HEK293 (cell line): ENCODE measurements around the gene ZNF329.

Source experiments
- CTCF ChIA-PET: fragments of 350-600 bp; formaldehyde crosslinking; extraction: SDS; loops from one replicate; lab custom pipeline; 2021; ENCODE audit warnings: antibody characterized with exemption; lab: Yijun Ruan, JAX
- POLR2A ChIA-PET: fragments of 300-600 bp; formaldehyde crosslinking; extraction: SDS; loops from one replicate; lab custom pipeline; 2020; ENCODE audit warnings: antibody characterized with exemption, inconsistent platforms; lab: Yijun Ruan, JAX
- H3K27ac ChIP-seq: fragments of 200-500 bp; sonication (Bioruptor generic); 2 replicates; pipeline ENCODE4 v1.5.1; 2014; ENCODE audit warnings: low read depth, low read length, control low read depth, inconsistent platforms; ENCODE audit errors: extremely low read depth
- H3K36me3 ChIP-seq, 2 experiments: fragments of 200-500 bp in 1 of 2; sonication (Bioruptor generic) in 1 of 2; 1 replicate in 1 of 2; 2 replicates in 1 of 2; pipeline ENCODE4 v1.5.1; 2014 to 2017; ENCODE audit warnings: inconsistent platforms in 2 of 2, low read length in 2 of 2; ENCODE audit not compliant: control insufficient read depth in 2 of 2, insufficient read depth in 1 of 2
- H3K4me1 ChIP-seq: fragments of 200-500 bp; sonication (Bioruptor generic); 2 replicates; pipeline ENCODE4 v1.5.1; 2014; ENCODE audit warnings: mild to moderate bottlenecking, low read length, inconsistent platforms; ENCODE audit not compliant: control insufficient read depth, insufficient read depth
- H3K4me3 ChIP-seq: 2 replicates; pipeline ENCODE4 v1.5.1; 2011; ENCODE audit warnings: low read depth, mild to moderate bottlenecking, control low read depth, low read length, moderate library complexity
- H3K9me3 ChIP-seq: fragments of 200-500 bp; sonication (Bioruptor generic); 2 replicates; pipeline ENCODE4 v1.5.1; 2014; ENCODE audit warnings: low read depth, low read length, inconsistent platforms; ENCODE audit not compliant: control insufficient read depth, insufficient read depth
- GLI4 ChIP-seq: fragments of 450-650 bp; formaldehyde crosslinking; IDR thresholded peaks from 2 replicates; pipeline ENCODE4 v1.5.1; 2016; ENCODE audit warnings: missing biosample characterization, missing genetic modification characterization
- HOXA7 ChIP-seq: sonication (generic); formaldehyde crosslinking; IDR thresholded peaks from 2 replicates; pipeline ENCODE4 v1.8.1; 2022; ENCODE audit warnings: missing genetic modification reagents, borderline replicate concordance
- KLF8 ChIP-seq: fragments of 450-650 bp; formaldehyde crosslinking; IDR thresholded peaks from 2 replicates; pipeline ENCODE4 v1.5.1; 2016; ENCODE audit warnings: missing biosample characterization, missing genetic modification characterization
- MEIS1 ChIP-seq: sonication (generic); formaldehyde crosslinking; IDR thresholded peaks from 2 replicates; pipeline ENCODE4 v1.8.1; 2022; ENCODE audit warnings: missing genetic modification reagents, mild to moderate bottlenecking, borderline replicate concordance
- PRDM1 ChIP-seq: fragments of 450-650 bp; formaldehyde crosslinking; IDR thresholded peaks from 2 replicates; pipeline ENCODE4; 2016; ENCODE audit warnings: missing biosample characterization, missing genetic modification characterization
- SETDB1 ChIP-seq: IDR thresholded peaks from one replicate; pipeline ENCODE4 v1.6.1; 2017; ENCODE audit warnings: mild to moderate bottlenecking, low read length, moderate library complexity, mixed read lengths; ENCODE audit not compliant: insufficient read length
- ZBTB1 ChIP-seq: fragments of 450-650 bp; formaldehyde crosslinking; IDR thresholded peaks from 2 replicates; pipeline ENCODE4 v1.5.1; 2016; ENCODE audit warnings: missing biosample characterization, missing genetic modification characterization
- ZBTB7A ChIP-seq: fragments of 450-650 bp; formaldehyde crosslinking; IDR thresholded peaks from 2 replicates; pipeline ENCODE4 v1.5.1; 2016; ENCODE audit warnings: low read depth, missing biosample characterization, missing genetic modification characterization
- ZEB2 ChIP-seq: fragments of 450-650 bp; formaldehyde crosslinking; IDR thresholded peaks from 2 replicates; pipeline ENCODE4 v1.5.1; 2016; ENCODE audit warnings: missing biosample characterization, missing genetic modification characterization
- ZNF2 ChIP-seq: fragments of 450-650 bp; formaldehyde crosslinking; IDR thresholded peaks from 2 replicates; pipeline ENCODE4 v1.5.1; 2016; ENCODE audit warnings: missing biosample characterization, missing genetic modification characterization
- ZNF274 ChIP-seq, 2 experiments: fragments of 200-500 bp in 1 of 2; fragments of 450-650 bp in 1 of 2; sonication (Bioruptor generic) in 1 of 2; formaldehyde crosslinking in 1 of 2; IDR thresholded peaks; 2 replicates each; pipeline versions ENCODE4 v1.5.1 to v1.6.1; 2014 to 2016; ENCODE audit warnings: borderline replicate concordance in 1 of 2, inconsistent platforms in 1 of 2, low read length in 1 of 2, missing biosample characterization in 1 of 2, missing genetic modification characterization in 1 of 2
- ZNF335 ChIP-seq: fragments of 450-650 bp; formaldehyde crosslinking; conservative IDR thresholded peaks from 2 replicates; pipeline ENCODE4 v1.5.1; 2016; ENCODE audit warnings: missing biosample characterization, missing genetic modification characterization
- ZNF473 ChIP-seq: fragments of 450-650 bp; formaldehyde crosslinking; IDR thresholded peaks from 2 replicates; pipeline ENCODE4 v1.5.1; 2017; ENCODE audit warnings: missing biosample characterization, missing genetic modification characterization
- ZNF530 ChIP-seq: fragments of 450-650 bp; formaldehyde crosslinking; IDR thresholded peaks from 2 replicates; pipeline ENCODE4 v1.5.1; 2016; ENCODE audit warnings: low read depth, missing biosample characterization, missing genetic modification characterization
- ZNF561 ChIP-seq: fragments of 450-650 bp; IDR thresholded peaks from 2 replicates; pipeline ENCODE4 v1.5.1; 2018; ENCODE audit warnings: missing biosample characterization, missing genetic modification characterization, borderline replicate concordance
- ZNF701 ChIP-seq: fragments of 450-650 bp; formaldehyde crosslinking; IDR thresholded peaks from 2 replicates; pipeline ENCODE4 v1.5.1; 2016; ENCODE audit warnings: missing biosample characterization, missing genetic modification characterization
- TF ChIP-seq, protein P1 (sequence below): fragments of 450-650 bp; formaldehyde crosslinking; IDR thresholded peaks from 2 replicates; pipeline ENCODE4 v1.5.1; 2016; ENCODE audit warnings: missing biosample characterization, missing genetic modification characterization
- TF ChIP-seq, protein P2 (sequence below): fragments of 450-650 bp; formaldehyde crosslinking; IDR thresholded peaks from 2 replicates; pipeline ENCODE4 v1.5.1; 2016; ENCODE audit warnings: missing biosample characterization, missing genetic modification characterization
- TF ChIP-seq, protein P3 (sequence below): fragments of 450-650 bp; formaldehyde crosslinking; IDR thresholded peaks from 2 replicates; pipeline ENCODE4 v1.5.1; 2016; ENCODE audit warnings: missing biosample characterization, missing genetic modification characterization, borderline replicate concordance
- TF ChIP-seq, protein P4 (sequence below): fragments of 450-650 bp; formaldehyde crosslinking; IDR thresholded peaks from 2 replicates; pipeline ENCODE4; 2016; ENCODE audit warnings: missing biosample characterization, missing genetic modification characterization

ZNF329 gene

DNA sequence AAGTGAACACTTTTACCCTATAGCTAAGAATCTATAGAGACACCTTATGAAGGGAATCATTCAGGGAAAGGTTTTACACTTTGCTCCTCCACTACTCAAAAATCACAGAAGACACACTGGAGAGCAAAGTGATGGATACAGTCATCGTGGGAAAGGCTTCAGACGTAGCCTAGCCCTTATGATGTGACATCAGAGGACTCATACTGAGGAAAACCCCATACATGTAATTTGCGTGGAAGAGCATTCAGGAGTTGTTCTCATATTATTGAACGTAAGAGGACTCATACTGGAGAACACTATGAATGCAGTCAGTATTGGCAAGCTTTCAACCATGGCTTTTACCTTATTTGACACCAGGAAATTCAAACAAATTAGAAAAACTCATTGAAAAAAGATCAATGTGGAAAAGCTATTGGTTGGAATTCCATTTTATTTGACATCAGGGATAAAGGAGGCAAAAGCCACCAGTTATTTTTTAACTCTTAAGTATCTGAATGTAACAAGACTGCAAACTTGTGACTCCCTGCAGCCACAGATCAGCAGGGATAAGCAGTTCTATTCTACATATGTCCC is 16.2 kb upstream of the ZNF329 start:
- Histone ChIP-seq H3K4me3 (no peak overlapping the region), H3K4me1 (no peaks in the 10 kb centered on the region), H3K36me3 (no peaks in the 10 kb centered on the region), H3K9me3 (peaks cover 4% of the 10 kb centered on the region; the same call in 1 of the 2 replicates), H3K27ac (no peak overlapping the region)
- CTCF ChIA-PET: interaction anchor here (1.2 kb wide), 1 partner anchor 16 kb away, joined by 3 read pairs; the partner anchor contains the start of gene ZNF329
- POLR2A ChIA-PET: no interaction called here
- TF ChIP-seq SETDB1 (peak; percentile 95), ZNF274 (IDR thresholded peaks at IDR 0.05; ENCODE audit: low read length) (no peak; the same call in 1 of the 2 replicates), ZNF274 (tag by site-specific recombination; IDR thresholded peaks at IDR 0.05; ENCODE audit: borderline replicate concordance) (peak; percentile 92)
- TF ChIP-seq, protein P1, sequence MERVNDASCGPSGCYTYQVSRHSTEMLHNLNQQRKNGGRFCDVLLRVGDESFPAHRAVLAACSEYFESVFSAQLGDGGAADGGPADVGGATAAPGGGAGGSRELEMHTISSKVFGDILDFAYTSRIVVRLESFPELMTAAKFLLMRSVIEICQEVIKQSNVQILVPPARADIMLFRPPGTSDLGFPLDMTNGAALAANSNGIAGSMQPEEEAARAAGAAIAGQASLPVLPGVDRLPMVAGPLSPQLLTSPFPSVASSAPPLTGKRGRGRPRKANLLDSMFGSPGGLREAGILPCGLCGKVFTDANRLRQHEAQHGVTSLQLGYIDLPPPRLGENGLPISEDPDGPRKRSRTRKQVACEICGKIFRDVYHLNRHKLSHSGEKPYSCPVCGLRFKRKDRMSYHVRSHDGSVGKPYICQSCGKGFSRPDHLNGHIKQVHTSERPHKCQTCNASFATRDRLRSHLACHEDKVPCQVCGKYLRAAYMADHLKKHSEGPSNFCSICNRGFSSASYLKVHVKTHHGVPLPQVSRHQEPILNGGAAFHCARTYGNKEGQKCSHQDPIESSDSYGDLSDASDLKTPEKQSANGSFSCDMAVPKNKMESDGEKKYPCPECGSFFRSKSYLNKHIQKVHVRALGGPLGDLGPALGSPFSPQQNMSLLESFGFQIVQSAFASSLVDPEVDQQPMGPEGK: no peak

DNA sequence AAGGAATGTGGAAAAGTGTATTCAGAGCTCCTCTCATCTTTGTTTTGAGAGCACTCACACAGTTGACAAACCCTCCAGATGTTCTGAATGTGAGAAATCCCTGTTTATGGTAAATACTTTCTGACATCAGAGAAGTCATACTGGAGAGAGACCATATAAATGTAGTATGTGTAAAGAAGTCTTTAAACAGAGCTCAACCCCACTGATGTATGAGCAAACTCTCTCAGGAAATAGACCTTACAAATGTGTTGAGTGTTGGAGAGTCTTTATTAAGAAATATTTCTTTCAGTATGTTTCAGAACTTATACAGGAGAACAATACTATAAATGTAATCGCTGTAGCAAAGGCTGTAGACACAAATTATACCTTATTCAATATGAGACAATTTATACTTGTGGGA is 15.7 kb upstream of the ZNF329 start:
- ChIA-PET POLR2A (no interaction called here), CTCF (interaction anchor here (0.5 to 1.2 kb wide), 2 partner anchors 16 to 689 kb away, joined by 3 read pairs; partner anchors contain the start of genes ZNF329 and ZNF772)
- TF ChIP-seq ZNF561 (tag by site-specific recombination) (no peak), ZNF335 (tag by site-specific recombination) (no peak), MEIS1 (CRISPR knock-in tag) (no peak), ZNF274 (IDR thresholded peaks at IDR 0.05; ENCODE audit: low read length) (peak; percentile 60), ZNF274 (tag by site-specific recombination; IDR thresholded peaks at IDR 0.05; ENCODE audit: borderline replicate concordance) (no peak), ZNF2 (tag by site-specific recombination) (no peak), KLF8 (no peak), GLI4 (no peak)
- TF ChIP-seq, protein P2, sequence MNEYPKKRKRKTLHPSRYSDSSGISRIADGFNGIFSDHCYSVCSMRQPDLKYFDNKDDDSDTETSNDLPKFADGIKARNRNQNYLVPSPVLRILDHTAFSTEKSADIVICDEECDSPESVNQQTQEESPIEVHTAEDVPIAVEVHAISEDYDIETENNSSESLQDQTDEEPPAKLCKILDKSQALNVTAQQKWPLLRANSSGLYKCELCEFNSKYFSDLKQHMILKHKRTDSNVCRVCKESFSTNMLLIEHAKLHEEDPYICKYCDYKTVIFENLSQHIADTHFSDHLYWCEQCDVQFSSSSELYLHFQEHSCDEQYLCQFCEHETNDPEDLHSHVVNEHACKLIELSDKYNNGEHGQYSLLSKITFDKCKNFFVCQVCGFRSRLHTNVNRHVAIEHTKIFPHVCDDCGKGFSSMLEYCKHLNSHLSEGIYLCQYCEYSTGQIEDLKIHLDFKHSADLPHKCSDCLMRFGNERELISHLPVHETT (tag by site-specific recombination): no peak
- Histone ChIP-seq H3K4me1 (no peaks in the 10 kb centered on the region), H3K4me3 (no peak overlapping the region), H3K36me3 (no peaks in the 10 kb centered on the region), H3K27ac (no peak overlapping the region), H3K9me3 (peaks cover 4% of the 10 kb centered on the region; the same call in 1 of the 2 replicates)

DNA sequence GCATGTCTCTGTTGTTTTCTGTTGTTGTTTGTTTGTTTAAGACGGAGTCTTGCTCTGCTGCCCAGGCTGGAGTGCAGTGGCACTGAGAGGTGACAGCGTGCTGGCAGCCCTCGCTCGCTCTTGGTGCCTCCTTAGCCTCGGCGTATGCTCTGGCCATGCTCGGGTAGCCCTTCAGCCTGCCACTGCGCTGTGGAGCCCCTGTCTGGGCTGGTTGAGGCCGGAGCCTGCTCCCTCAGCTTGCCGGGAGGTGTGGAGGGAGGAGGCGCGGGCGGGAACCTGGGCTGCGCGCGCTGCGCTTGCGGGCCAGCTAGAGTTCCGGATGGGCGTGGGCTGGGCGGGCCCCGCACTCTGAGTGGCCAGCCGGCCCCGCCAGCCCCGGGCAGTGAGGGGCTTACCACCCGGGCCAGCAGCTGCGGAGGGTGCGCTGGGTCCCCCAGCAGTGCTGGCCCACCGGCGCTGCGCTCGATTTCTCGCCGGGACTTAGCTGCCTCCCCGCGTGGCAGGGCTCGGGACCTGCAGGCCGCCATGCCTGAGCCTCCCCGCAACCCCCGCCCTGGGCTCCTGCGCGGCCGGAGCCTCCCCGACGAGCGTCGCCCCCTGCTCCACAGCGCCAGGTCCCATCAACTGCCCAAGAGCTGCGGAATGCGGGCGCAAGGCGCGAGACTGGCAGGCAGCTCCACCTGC is 6.6 kb upstream of the ZNF329 start:
- Histone ChIP-seq H3K9me3 (no peaks in the 10 kb centered on the region; the same call in 1 of the 2 replicates), H3K4me1 (no peaks in the 10 kb centered on the region), H3K4me3 (no peak overlapping the region), H3K36me3 (no peaks in the 10 kb centered on the region), H3K27ac (no peak overlapping the region)
- ChIA-PET CTCF (interaction anchor here (0.6 to 1.7 kb wide), 3 partner anchors 135 to 1054 kb away, joined by 4 to 7 read pairs (median 5); no protein-coding TSS in a partner anchor), POLR2A (no interaction called here)
- TF ChIP-seq ZNF701 (no peak), ZNF473 (tag by site-specific recombination) (no peak), ZBTB7A (no peak), ZEB2 (tag by site-specific recombination) (no peak), ZBTB1 (tag by site-specific recombination) (no peak), PRDM1 (tag by site-specific recombination) (no peak), HOXA7 (no peak), ZNF530 (tag by site-specific recombination) (no peak), KLF8 (no peak)
- TF ChIP-seq, protein P3, sequence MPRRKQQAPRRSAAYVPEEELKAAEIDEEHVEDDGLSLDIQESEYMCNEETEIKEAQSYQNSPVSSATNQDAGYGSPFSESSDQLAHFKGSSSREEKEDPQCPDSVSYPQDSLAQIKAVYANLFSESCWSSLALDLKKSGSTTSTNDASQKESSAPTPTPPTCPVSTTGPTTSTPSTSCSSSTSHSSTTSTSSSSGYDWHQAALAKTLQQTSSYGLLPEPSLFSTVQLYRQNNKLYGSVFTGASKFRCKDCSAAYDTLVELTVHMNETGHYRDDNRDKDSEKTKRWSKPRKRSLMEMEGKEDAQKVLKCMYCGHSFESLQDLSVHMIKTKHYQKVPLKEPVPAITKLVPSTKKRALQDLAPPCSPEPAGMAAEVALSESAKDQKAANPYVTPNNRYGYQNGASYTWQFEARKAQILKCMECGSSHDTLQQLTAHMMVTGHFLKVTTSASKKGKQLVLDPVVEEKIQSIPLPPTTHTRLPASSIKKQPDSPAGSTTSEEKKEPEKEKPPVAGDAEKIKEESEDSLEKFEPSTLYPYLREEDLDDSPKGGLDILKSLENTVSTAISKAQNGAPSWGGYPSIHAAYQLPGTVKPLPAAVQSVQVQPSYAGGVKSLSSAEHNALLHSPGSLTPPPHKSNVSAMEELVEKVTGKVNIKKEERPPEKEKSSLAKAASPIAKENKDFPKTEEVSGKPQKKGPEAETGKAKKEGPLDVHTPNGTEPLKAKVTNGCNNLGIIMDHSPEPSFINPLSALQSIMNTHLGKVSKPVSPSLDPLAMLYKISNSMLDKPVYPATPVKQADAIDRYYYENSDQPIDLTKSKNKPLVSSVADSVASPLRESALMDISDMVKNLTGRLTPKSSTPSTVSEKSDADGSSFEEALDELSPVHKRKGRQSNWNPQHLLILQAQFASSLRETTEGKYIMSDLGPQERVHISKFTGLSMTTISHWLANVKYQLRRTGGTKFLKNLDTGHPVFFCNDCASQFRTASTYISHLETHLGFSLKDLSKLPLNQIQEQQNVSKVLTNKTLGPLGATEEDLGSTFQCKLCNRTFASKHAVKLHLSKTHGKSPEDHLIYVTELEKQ: no peak
- TF ChIP-seq, protein P4, sequence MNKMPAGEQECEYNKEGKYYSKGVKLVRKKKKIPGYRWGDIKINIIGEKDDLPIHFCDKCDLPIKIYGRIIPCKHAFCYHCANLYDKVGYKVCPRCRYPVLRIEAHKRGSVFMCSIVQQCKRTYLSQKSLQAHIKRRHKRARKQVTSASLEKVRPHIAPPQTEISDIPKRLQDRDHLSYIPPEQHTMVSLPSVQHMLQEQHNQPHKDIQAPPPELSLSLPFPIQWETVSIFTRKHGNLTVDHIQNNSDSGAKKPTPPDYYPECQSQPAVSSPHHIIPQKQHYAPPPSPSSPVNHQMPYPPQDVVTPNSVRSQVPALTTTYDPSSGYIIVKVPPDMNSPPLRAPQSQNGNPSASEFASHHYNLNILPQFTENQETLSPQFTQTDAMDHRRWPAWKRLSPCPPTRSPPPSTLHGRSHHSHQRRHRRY (tag by site-specific recombination): no peak
